Measurements from ENCODE around the gene MEMO1.
"Not testable (repeated sequence)": the region's sequence is repeated elsewhere in the genome, so short reads cannot be mapped to it uniquely, and the experiment has no call there.

The MEMO1 gene

DNA sequence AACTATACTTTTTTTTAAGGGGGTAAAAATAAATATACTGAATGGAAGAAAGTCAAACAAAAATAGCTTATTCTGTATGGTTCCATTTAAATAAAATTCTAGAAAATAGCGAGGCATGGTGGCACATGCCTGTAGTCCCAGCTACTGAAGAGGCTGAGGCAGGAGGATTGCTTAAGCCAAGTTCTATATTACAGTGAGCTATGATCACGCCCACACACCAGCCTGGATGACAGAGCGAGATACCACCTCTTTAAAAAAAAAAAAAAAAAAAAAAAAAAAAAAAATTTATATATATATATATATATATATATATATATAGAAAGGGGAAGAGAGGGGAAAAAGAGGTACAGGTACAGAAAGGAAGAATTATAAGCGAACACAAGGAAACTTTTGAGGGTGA is 77.7 kb downstream of the MEMO1 start:
- H3K9me3 ChIP-seq (ENCODE audit: control insufficient read depth, insufficient read depth, low read length), result no peaks in the 10 kb centered on the region
- H3K27me3 ChIP-seq (ENCODE audit: control insufficient read depth, insufficient read depth, low read length), result no peaks in the 10 kb centered on the region
- no peaks in the 10 kb centered on the region for H3K36me3 ChIP-seq (ENCODE audit: control insufficient read depth, insufficient read depth, low read length)

DNA sequence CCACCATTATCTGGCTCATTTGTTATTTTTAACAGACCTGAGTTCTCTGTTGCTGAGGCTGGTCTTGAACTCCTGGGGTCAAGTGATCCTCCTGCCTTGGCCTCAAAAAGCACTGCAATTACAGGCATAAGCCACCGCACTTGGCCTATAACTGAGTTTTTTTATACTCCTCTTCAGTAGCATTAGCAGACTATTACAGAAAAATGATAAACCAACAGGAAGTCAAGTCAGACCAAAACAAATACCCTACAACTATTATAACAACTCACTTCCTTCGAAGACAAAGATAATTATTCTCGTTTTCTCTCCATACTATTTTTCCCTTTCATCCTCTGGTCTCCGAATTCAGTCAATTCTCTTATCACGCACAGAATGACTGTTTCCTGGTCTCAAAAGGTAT is 78.2 kb downstream of the MEMO1 start:
- Histone ChIP-seq H3K27me3 (ENCODE audit: control insufficient read depth, insufficient read depth, low read length) (no peaks in the 10 kb centered on the region), H3K9ac (ENCODE audit: low read depth, low read length) (no peak overlapping the region), H3K36me3 (ENCODE audit: control insufficient read depth, insufficient read depth, low read length) (no peaks in the 10 kb centered on the region), H3K4me1 (ENCODE audit: control insufficient read depth, insufficient read depth, low read length) (no peaks in the 10 kb centered on the region), H3K27ac (ENCODE audit: low read depth, low read length) (no peak overlapping the region), H3K9me3 (ENCODE audit: control insufficient read depth, insufficient read depth, low read length) (no peaks in the 10 kb centered on the region), H3K4me3 (ENCODE audit: low read depth, low read length) (no peak overlapping the region)

More for the DNA sequence above, 77.7 kb downstream of the MEMO1 start:
- Histone ChIP-seq H3K4me1 (ENCODE audit: control insufficient read depth, insufficient read depth, low read length) (no peaks in the 10 kb centered on the region), H3K9ac (ENCODE audit: low read depth, low read length) (no peak overlapping the region), H3K27ac (ENCODE audit: low read depth, low read length) (no peak overlapping the region), H3K4me3 (ENCODE audit: low read depth, low read length) (no peak overlapping the region)

DNA sequence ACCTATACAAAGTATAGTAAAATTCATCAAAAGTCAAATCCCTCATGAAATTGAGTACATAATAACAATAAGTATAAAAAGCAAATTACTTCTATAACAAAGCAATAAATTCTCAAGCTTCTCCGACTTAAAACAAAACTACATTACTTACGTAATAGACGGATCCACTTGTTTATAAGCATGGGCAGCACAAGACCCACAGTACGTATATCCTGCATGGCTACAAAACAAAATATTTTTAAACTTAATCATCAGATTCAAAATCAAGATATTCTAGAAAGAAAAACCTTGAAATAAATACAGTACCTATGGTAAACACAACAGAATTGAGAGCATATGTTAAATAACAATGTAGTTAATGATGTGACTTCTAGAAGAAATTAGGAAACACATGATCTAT is 78.9 kb downstream of the MEMO1 start:
- Histone ChIP-seq H3K36me3 (ENCODE audit: control insufficient read depth, insufficient read depth, low read length) (no peaks in the 10 kb centered on the region), H3K27me3 (ENCODE audit: control insufficient read depth, insufficient read depth, low read length) (no peaks in the 10 kb centered on the region), H3K9ac (ENCODE audit: low read depth, low read length) (no peak overlapping the region), H3K4me1 (ENCODE audit: control insufficient read depth, insufficient read depth, low read length) (no peaks in the 10 kb centered on the region), H3K27ac (ENCODE audit: low read depth, low read length) (no peak overlapping the region), H3K9me3 (ENCODE audit: control insufficient read depth, insufficient read depth, low read length) (no peaks in the 10 kb centered on the region), H3K4me3 (ENCODE audit: low read depth, low read length) (no peak overlapping the region)

DNA sequence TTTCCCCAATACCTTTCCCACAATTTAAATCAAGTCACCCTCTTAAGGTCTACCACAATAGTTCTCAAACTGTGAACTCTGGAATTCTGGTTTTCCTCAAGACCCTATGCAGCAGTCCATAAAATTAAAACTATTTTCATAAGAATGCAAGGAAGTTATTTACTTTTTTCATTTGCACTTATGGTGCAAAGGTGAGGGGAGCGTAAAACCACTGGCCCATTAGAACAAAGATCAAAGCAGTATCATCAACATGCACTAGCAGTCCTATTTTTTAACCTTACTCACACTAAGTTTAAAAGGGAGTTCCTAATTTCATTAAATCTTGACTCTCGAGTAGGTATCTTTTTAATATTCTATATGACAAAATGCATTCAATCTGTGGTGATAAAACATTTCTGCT is 85.3 kb downstream of the MEMO1 start:
- no peaks in the 10 kb centered on the region for H3K4me1 ChIP-seq (ENCODE audit: control insufficient read depth, insufficient read depth, low read length)
- H3K36me3 ChIP-seq (ENCODE audit: control insufficient read depth, insufficient read depth, low read length), result peaks cover under 1% of the 10 kb centered on the region; the same call in 1 of the 2 replicates

DNA sequence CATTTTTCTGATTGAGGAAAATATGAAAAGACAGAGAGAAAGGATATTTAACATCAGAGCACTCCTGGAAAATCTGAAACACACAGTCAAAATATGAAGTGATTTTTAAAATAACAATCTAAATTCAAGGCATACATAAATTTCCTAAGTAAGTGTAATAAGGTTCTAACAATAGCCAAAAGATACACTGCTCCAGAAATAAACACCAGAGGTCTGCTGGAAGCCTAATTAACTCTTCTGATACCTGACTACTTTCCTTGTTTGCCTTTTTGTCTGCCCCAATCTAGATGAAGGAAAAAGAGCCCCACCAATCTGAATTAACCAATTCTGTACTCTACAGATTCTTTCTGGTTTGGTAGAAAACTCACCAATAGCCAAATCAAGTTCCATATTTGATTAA is 87.1 kb downstream of the MEMO1 start:
- H3K27me3 ChIP-seq (ENCODE audit: control insufficient read depth, insufficient read depth, low read length), result no peaks in the 10 kb centered on the region
- no peak overlapping the region for H3K9ac ChIP-seq (ENCODE audit: low read depth, low read length)
- no peak overlapping the region for H3K27ac ChIP-seq (ENCODE audit: low read depth, low read length)
- peaks cover 9% of the 10 kb centered on the region; the same call in 1 of the 2 replicates for H3K36me3 ChIP-seq (ENCODE audit: control insufficient read depth, insufficient read depth, low read length)
- H3K9me3 ChIP-seq (ENCODE audit: control insufficient read depth, insufficient read depth, low read length), result no peaks in the 10 kb centered on the region
- H3K4me1 ChIP-seq (ENCODE audit: control insufficient read depth, insufficient read depth, low read length), result no peaks in the 10 kb centered on the region
- H3K4me3 ChIP-seq (ENCODE audit: low read depth, low read length), result no peak overlapping the region

More for the DNA sequence above, 85.3 kb downstream of the MEMO1 start:
- no peak overlapping the region for H3K27ac ChIP-seq (ENCODE audit: low read depth, low read length)
- H3K9me3 ChIP-seq (ENCODE audit: control insufficient read depth, insufficient read depth, low read length), result no peaks in the 10 kb centered on the region
- no peak overlapping the region for H3K9ac ChIP-seq (ENCODE audit: low read depth, low read length)
- H3K4me3 ChIP-seq (ENCODE audit: low read depth, low read length), result no peak overlapping the region
- H3K27me3 ChIP-seq (ENCODE audit: control insufficient read depth, insufficient read depth, low read length), result no peaks in the 10 kb centered on the region

DNA sequence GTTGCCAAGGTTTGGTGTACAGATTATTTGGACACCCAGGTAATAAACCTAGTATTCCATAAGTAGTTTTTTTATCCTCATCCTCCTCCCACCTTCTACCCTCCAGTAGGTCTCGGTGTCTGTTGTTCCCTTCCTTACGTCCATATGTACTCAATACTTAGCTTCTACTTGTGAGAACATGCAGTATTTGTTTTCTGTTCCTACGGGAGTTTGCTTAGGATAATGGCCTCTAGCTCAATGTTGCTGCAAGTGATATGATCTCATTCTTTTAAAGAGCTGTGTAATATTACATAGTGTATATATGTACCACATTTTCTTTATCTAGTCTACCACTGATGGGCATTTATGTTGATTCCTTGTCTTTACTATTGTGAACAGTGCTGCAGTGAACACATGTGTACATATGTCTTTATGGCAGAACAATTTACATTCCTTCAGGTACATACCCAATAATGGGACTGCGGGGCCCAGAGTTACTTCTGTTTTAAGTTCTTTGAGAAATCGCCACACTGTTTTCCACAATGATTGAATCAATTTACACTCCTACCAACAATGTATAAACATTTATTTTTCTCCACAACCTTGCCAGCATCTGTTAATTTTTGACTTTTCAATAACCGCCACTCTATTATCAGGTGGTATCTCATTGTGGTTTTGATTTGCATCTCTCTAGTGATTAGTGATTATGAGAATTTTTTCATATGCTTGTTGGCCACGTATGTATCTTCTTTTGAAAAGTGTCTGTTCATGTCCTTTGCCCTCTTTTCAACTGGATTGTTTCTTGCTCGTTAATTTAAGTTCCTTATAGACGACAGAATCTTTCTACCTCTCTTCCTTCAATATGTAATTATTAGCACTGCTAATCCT is 88.0 kb downstream of the MEMO1 start:
- Histone ChIP-seq H3K27ac (ENCODE audit: low read depth, low read length) (no peak overlapping the region), H3K4me3 (ENCODE audit: low read depth, low read length) (no peak overlapping the region)

DNA sequence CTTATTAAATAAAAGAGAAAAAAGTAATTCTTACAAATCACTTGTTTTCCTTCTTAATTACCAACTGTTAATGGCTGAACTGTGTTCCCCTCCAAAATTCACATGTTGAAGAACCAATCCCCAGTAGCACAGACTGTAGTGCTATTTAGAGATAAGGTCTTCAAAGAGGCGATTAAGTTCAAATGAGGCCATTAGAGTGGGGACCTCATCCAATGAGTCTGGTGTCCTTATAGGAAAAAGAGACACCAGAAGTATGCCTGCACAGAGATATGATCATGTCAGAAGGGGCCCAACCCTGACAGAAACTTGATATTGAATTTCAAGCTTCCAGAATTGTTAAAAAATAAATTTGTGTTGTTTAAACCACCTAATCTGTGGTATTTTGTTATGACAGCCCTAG is 89.8 kb downstream of the MEMO1 start:
- Histone ChIP-seq H3K27me3 (ENCODE audit: control insufficient read depth, insufficient read depth, low read length) (no peaks in the 10 kb centered on the region), H3K9me3 (ENCODE audit: control insufficient read depth, insufficient read depth, low read length) (no peaks in the 10 kb centered on the region), H3K9ac (ENCODE audit: low read depth, low read length) (no peak overlapping the region), H3K27ac (ENCODE audit: low read depth, low read length) (no peak overlapping the region), H3K4me3 (ENCODE audit: low read depth, low read length) (no peak overlapping the region), H3K4me1 (ENCODE audit: control insufficient read depth, insufficient read depth, low read length) (no peaks in the 10 kb centered on the region), H3K36me3 (ENCODE audit: control insufficient read depth, insufficient read depth, low read length) (peaks cover 9% of the 10 kb centered on the region; the same call in 1 of the 2 replicates)

More for the DNA sequence above, 88.0 kb downstream of the MEMO1 start:
- Histone ChIP-seq H3K27me3 (ENCODE audit: control insufficient read depth, insufficient read depth, low read length) (no peaks in the 10 kb centered on the region), H3K36me3 (ENCODE audit: control insufficient read depth, insufficient read depth, low read length) (peaks cover 9% of the 10 kb centered on the region; the same call in 1 of the 2 replicates), H3K9ac (ENCODE audit: low read depth, low read length) (peak overlapping the region; percentile 10; the same call in 1 of the 2 replicates), H3K4me1 (ENCODE audit: control insufficient read depth, insufficient read depth, low read length) (no peaks in the 10 kb centered on the region), H3K9me3 (ENCODE audit: control insufficient read depth, insufficient read depth, low read length) (no peaks in the 10 kb centered on the region)

DNA sequence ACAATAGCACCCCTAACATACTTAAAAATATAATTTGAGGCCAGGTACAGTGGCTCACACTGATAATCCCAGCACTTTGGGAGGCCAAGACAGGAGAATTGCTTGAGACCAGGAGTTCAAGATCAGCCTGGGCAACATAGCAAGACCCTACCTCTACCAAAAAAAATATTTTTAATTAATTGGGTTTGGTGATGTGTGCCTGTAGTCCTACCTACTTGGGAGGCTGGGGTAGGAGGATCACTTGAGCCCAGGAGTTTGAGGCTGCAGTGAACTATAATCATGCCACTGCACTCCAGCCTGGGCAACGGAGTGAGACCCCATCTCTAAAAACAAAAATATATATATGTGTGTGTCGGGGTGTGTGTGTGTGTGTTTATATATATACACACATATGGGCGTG is 91.3 kb downstream of the MEMO1 start:
- no peaks in the 10 kb centered on the region for H3K9me3 ChIP-seq (ENCODE audit: control insufficient read depth, insufficient read depth, low read length)
- H3K27me3 ChIP-seq (ENCODE audit: control insufficient read depth, insufficient read depth, low read length), result no peaks in the 10 kb centered on the region

DNA sequence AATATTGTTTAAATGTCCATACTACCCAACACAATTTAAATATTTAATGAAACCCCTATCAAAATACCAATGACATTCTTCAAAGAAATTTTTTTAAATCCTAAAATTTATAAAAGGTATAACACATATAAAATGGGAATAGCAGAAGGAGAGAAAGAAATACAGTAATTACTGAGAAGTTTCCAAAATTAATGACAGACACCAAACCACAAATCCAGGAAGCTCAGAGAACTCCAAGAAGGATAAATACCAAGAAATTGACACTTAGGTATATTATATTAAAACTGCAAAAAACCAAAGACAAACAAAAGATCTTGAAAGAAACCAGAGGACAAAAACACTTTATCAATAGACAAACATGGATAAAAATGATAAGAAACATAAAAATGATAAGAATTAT is 101.1 kb downstream of the MEMO1 start:
- Histone ChIP-seq H3K27me3 (ENCODE audit: control insufficient read depth, insufficient read depth, low read length) (no peaks in the 10 kb centered on the region), H3K9ac (ENCODE audit: low read depth, low read length) (no peak overlapping the region), H3K4me3 (ENCODE audit: low read depth, low read length) (no peak overlapping the region), H3K36me3 (ENCODE audit: control insufficient read depth, insufficient read depth, low read length) (0 out of 2 replicates have a peak, but pooled peaks cover 2% of the 10 kb centered on the region), H3K27ac (ENCODE audit: low read depth, low read length) (no peak overlapping the region), H3K4me1 (ENCODE audit: control insufficient read depth, insufficient read depth, low read length) (no peaks in the 10 kb centered on the region), H3K9me3 (ENCODE audit: control insufficient read depth, insufficient read depth, low read length) (no peaks in the 10 kb centered on the region)

More for the DNA sequence above, 91.3 kb downstream of the MEMO1 start:
- no peaks in the 10 kb centered on the region for H3K4me1 ChIP-seq (ENCODE audit: control insufficient read depth, insufficient read depth, low read length)
- no peak overlapping the region for H3K27ac ChIP-seq (ENCODE audit: low read depth, low read length)
- no peak overlapping the region for H3K9ac ChIP-seq (ENCODE audit: low read depth, low read length)
- no peak overlapping the region for H3K4me3 ChIP-seq (ENCODE audit: low read depth, low read length)
- peaks cover 9% of the 10 kb centered on the region; the same call in 1 of the 2 replicates for H3K36me3 ChIP-seq (ENCODE audit: control insufficient read depth, insufficient read depth, low read length)

DNA sequence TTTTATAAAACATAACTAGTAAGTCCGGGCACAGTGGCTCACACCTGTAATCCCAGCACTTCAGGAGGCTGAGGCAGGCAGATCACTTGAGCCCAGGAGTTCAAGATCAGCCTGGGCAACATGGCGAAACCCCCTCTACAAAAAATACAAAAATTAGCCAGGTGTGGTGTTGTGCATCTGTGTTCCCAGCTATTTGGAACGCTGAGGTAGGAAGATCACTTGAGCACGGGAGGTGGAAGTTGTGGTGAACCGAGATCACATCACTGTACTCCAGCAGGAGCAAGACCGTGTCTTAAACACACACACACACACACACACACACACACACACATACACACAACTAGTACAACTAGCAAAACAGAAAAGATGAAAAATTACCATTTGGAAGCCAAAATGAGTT is 103.3 kb downstream of the MEMO1 start:
- not testable (repeated sequence) for H3K27me3 ChIP-seq (ENCODE audit: control insufficient read depth, insufficient read depth, low read length); H3K36me3 ChIP-seq (ENCODE audit: control insufficient read depth, insufficient read depth, low read length); H3K27ac ChIP-seq (ENCODE audit: low read depth, low read length); H3K4me3 ChIP-seq (ENCODE audit: low read depth, low read length); H3K4me1 ChIP-seq (ENCODE audit: control insufficient read depth, insufficient read depth, low read length); H3K9ac ChIP-seq (ENCODE audit: low read depth, low read length); H3K9me3 ChIP-seq (ENCODE audit: control insufficient read depth, insufficient read depth, low read length)

DNA sequence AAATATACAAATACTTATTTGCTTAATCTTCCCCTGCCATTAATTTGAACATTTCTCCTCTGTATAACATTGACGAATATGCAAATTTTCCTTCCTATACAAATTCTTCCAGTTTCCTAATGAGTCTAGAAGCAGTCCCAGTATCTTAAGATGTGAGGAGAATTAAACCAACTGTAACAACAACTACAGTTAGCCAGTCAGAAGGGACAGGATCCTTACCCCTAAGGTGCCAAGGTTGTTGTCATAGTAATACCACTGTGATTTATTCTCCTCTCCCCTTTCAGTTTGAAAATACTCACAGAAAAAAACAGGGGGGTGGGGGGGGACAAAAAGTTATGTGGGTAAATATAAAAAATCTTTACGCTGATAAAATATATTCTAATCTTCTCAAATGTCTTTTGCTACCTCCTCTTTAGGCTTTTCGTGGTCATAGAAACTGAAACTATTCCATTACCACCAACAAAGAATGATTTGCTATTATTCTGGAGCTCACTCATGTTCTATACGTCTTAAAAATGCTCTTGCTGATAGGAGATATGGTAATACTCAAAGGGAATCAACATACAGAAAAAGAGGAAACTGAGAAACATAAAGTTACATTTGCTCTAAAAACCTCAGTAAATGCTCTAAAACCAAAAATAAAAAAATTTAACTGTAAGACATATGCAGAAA is 107.6 kb downstream of the MEMO1 start:
- Histone ChIP-seq H3K4me1 (ENCODE audit: control insufficient read depth, insufficient read depth, low read length) (no peaks in the 10 kb centered on the region), H3K27me3 (ENCODE audit: control insufficient read depth, insufficient read depth, low read length) (no peaks in the 10 kb centered on the region), H3K9ac (ENCODE audit: low read depth, low read length) (no peak overlapping the region), H3K9me3 (ENCODE audit: control insufficient read depth, insufficient read depth, low read length) (no peaks in the 10 kb centered on the region; the same call in 1 of the 2 replicates), H3K4me3 (ENCODE audit: low read depth, low read length) (no peak overlapping the region), H3K36me3 (ENCODE audit: control insufficient read depth, insufficient read depth, low read length) (0 out of 2 replicates have a peak, but pooled peaks cover 12% of the 10 kb centered on the region), H3K27ac (ENCODE audit: low read depth, low read length) (no peak overlapping the region)
